GM12878 (cell line): ENCODE results near the gene NOTCH4. TPM values are rescaled to one million over a fixed set of nuclear protein-coding genes. Genes with fewer than 3 reads are reported as not detected.
A peak's percentile ranks its signal among the peaks of the same experiment; 100 is the strongest.

ENCODE experiments used
- BRCA1 ChIP-seq: IDR thresholded peaks from 2 replicates; pipeline ENCODE4 v1.6.1; 2011; ENCODE audit warnings: low read depth, low read length, improper control_type of control experiment
- CBX3 ChIP-seq: fragments of 200-600 bp; sonication (generic); IDR thresholded peaks from 2 replicates; pipeline ENCODE4 v1.6.1; 2016; ENCODE audit warnings: low read depth, borderline replicate concordance
- CBX5 ChIP-seq: sonication (generic); IDR thresholded peaks from 2 replicates; pipeline ENCODE4 v1.6.1; 2016; ENCODE audit warnings: low read depth, moderate library complexity, mild to moderate bottlenecking, inconsistent platforms
- ELK1 ChIP-seq: IDR thresholded peaks from 2 replicates; pipeline ENCODE4 v1.6.1; 2012; ENCODE audit warnings: low read depth, low read length, improper control_type of control experiment
- FOS ChIP-seq: IDR thresholded peaks from 3 replicates; pipeline ENCODE4 v1.6.1; 2011; ENCODE audit warnings: borderline replicate concordance; ENCODE audit not compliant: insufficient read length; ENCODE audit errors: extremely low read depth
- LARP7 ChIP-seq: fragments of 450-650 bp; IDR thresholded peaks from 2 replicates; pipeline ENCODE4 v1.6.1; 2017; ENCODE audit warnings: mild to moderate bottlenecking
- MTA2 ChIP-seq: fragments of 450-650 bp; IDR thresholded peaks from 2 replicates; pipeline ENCODE4 v1.6.1; 2016; ENCODE audit warnings: low read depth, mild to moderate bottlenecking, moderate library complexity
- NKRF ChIP-seq: fragments of 450-650 bp; conservative IDR thresholded peaks from 2 replicates; pipeline ENCODE4 v1.6.1; 2017; ENCODE audit warnings: mild to moderate bottlenecking, moderate library complexity
- RCOR1 ChIP-seq: conservative IDR thresholded peaks from 2 replicates; pipeline ENCODE4 v1.6.1; 2012; ENCODE audit warnings: low read depth, low read length, improper control_type of control experiment
- ZNF274 ChIP-seq: IDR thresholded peaks from one replicate; pipeline ENCODE4 v1.8.0; 2011; ENCODE audit not compliant: insufficient read length, insufficient read depth
- polyA plus RNA-seq, 11 experiments: library from polyadenylated mRNA; depleted of rRNA in 4 of 11; unstranded in 6 of 11; stranded (reverse) in 5 of 11; fragments of >200 nt; fragmentation: Nextera tagmentation in 4 of 11; fragmentation: Illumina TruSeq in 1 of 11; extraction: Ambion mirVana in 4 of 11; extraction: Trizol in 1 of 11; gene quantifications; 1 replicate in 1 of 11; 2 replicates in 10 of 11; pipeline versions ENCODE4 v1.2.1 to v1.2.3, GENCODE V29; 2011 to 2016; ENCODE audit warnings: inconsistent platforms in 2 of 11, missing spikeins in 2 of 11, low read depth in 1 of 11
- total RNA-seq, 4 experiments: library from RNA; depleted of rRNA in 3 of 4; stranded (reverse); fragments of >200 nt in 3 of 4; fragmentation: Illumina TruSeq in 1 of 4; extraction: Trizol in 1 of 4; gene quantifications; 2 replicates each; pipeline versions ENCODE4 v1.2.1 to v1.2.3, GENCODE V29; 2013 to 2021
- TF ChIP-seq, protein P1 (sequence below): IDR thresholded peaks from 2 replicates; pipeline ENCODE4 v1.6.1; 2012; ENCODE audit warnings: improper control_type of control experiment, low read depth, low read length; ENCODE audit not compliant: insufficient replicate concordance

The NOTCH4 gene
- total and polyA plus RNA-seq, 10 of the 15 experiments (the other 5 are each of a cell fraction or from before 2014, with no cell fraction given): 0.66 to 3.3 (median 1.4) TPM

DNA sequence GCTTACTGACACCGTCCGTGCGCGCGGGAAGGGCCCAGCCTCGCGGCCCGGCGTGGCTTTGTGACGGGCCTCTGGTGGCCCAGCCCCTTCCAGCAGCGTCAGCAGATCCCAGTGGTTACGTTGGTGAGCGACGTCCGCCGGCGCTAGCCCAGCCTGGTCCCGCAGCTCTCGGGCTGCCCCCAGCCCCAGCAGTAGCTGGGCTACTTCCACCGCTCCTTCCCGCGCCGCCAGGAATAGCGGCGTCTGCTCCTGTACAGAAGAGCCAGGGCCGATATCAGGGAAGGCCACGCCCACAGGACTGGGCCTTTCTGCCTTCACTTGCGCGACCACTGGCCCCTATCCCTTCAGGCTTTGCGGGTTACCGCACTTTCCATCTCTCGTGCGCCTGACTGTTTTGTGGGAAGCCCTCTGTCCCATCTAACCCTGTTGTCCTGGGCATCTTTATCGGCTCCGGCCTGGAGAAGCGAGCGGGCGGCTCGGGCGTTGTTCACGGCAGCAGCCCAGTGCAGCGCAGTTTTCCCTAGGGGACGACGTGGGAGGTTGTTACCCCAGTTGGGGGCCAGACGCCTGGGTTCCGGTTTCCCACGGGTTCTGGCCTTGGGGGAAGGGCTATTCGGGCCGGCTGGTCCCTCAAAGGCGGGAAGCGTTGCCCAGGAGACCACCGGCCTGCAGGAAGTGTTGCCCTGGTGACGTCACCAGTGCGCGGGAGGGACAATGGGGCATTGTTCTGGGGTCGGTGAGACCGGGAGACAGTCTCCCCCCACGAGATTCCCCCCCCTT lies 27.8 kb downstream of the NOTCH4 start (continued):
- TF ChIP-seq, protein P1, sequence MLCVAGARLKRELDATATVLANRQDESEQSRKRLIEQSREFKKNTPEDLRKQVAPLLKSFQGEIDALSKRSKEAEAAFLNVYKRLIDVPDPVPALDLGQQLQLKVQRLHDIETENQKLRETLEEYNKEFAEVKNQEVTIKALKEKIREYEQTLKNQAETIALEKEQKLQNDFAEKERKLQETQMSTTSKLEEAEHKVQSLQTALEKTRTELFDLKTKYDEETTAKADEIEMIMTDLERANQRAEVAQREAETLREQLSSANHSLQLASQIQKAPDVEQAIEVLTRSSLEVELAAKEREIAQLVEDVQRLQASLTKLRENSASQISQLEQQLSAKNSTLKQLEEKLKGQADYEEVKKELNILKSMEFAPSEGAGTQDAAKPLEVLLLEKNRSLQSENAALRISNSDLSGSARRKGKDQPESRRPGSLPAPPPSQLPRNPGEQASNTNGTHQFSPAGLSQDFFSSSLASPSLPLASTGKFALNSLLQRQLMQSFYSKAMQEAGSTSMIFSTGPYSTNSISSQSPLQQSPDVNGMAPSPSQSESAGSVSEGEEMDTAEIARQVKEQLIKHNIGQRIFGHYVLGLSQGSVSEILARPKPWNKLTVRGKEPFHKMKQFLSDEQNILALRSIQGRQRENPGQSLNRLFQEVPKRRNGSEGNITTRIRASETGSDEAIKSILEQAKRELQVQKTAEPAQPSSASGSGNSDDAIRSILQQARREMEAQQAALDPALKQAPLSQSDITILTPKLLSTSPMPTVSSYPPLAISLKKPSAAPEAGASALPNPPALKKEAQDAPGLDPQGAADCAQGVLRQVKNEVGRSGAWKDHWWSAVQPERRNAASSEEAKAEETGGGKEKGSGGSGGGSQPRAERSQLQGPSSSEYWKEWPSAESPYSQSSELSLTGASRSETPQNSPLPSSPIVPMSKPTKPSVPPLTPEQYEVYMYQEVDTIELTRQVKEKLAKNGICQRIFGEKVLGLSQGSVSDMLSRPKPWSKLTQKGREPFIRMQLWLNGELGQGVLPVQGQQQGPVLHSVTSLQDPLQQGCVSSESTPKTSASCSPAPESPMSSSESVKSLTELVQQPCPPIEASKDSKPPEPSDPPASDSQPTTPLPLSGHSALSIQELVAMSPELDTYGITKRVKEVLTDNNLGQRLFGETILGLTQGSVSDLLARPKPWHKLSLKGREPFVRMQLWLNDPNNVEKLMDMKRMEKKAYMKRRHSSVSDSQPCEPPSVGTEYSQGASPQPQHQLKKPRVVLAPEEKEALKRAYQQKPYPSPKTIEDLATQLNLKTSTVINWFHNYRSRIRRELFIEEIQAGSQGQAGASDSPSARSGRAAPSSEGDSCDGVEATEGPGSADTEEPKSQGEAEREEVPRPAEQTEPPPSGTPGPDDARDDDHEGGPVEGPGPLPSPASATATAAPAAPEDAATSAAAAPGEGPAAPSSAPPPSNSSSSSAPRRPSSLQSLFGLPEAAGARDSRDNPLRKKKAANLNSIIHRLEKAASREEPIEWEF: peak; percentile 72
- TF ChIP-seq BRCA1: 0 out of 2 replicates have a peak, but pooled peaks have one; percentile 46
- TF ChIP-seq MTA2: peak; percentile 60; the same call in 1 of the 2 replicates
- peak; percentile 56; the same call in 1 of the 2 replicates for TF ChIP-seq NKRF
- TF ChIP-seq LARP7: peak; percentile 96
- TF ChIP-seq CBX5: no peak
- TF ChIP-seq RCOR1: peak; percentile 88
- no peak for TF ChIP-seq ZNF274
- TF ChIP-seq FOS: no peak
- no peak for TF ChIP-seq CBX3
- TF ChIP-seq ELK1: peak; percentile 65; the same call in 1 of the 2 replicates
